Cardiac muscle cell (in vitro differentiated cells and primary cell): Measurements from ENCODE around the gene ABHD17C. TPM values are rescaled to one million over a fixed set of nuclear protein-coding genes. Genes with fewer than 3 reads are reported as not detected.

Source experiments
- DNase-seq, 2 donors: peaks; one replicate each; pipeline versions ENCODE4 v3.0.0 to v3.0.0-alpha.2; 2010 to 2017; ENCODE audit warnings: low read depth in 1 of 2, low spot score in 1 of 2
- H3K27ac ChIP-seq: fragments of 200-600 bp; sonication (generic); 2 replicates; pipeline ENCODE4 v1.5.1; 2016
- H3K27me3 ChIP-seq: fragments of 200-600 bp; sonication (generic); 2 replicates; pipeline ENCODE4 v1.6.0; 2016; ENCODE audit warnings: control low read depth
- H3K36me3 ChIP-seq: fragments of 200-600 bp; sonication (generic); 2 replicates; pipeline ENCODE4 v1.5.1; 2016; ENCODE audit warnings: control low read depth
- H3K4me1 ChIP-seq: fragments of 200-600 bp; sonication (generic); 2 replicates; pipeline ENCODE4 v1.8.1; 2017; ENCODE audit warnings: low read depth, mild to moderate bottlenecking, mixed run types
- H3K4me3 ChIP-seq: fragments of 200-600 bp; sonication (generic); 2 replicates; pipeline ENCODE4 v1.5.1; 2016; ENCODE audit warnings: mild to moderate bottlenecking
- H3K9me3 ChIP-seq: fragments of 200-600 bp; sonication (generic); 2 replicates; pipeline ENCODE4 v1.5.1; 2017; ENCODE audit warnings: low read depth, mild to moderate bottlenecking, control low read depth
- CTCF ChIP-seq: IDR thresholded peaks from 2 replicates; pipeline ENCODE4 v1.5.1; 2012; ENCODE audit warnings: low read depth, mild to moderate bottlenecking, low read length
- polyA plus RNA-seq: library from polyadenylated mRNA; unstranded; fragments of >200 nt; fragmentation: Nextera tagmentation; extraction: Ambion mirVana; gene quantifications from 2 replicates; pipeline ENCODE4 v1.2.1, GENCODE V29; 2016
- total RNA-seq: library from RNA; depleted of rRNA; stranded (reverse); fragments of >200 nt; gene quantifications from 2 replicates; pipeline ENCODE4 v1.2.3, GENCODE V29; 2016

Gene ABHD17C
- total and polyA plus RNA-seq, 2 experiments from 2014 or later = 1.7 to 6.0 TPM

DNA sequence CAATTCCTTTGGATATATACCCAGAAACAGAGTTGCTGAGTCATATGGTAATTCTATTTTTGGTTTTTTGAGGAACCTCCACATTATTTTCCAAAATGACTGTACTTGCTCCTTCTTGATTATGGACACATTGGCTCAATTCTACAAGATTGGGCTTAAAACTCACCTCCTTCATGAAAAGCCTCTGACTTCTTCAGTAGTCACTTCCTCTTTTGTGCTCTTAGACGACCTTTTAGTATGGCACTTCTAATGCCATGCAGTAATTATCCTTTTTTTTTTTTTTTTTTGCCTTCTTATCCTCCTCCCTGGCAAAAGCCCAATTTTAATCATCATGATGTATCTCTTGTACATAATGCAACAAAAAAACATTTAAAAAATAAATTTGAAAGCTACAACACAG is 33.0 kb upstream of the ABHD17C start:
- Histone ChIP-seq H3K27me3 (no peaks in the 10 kb centered on the region), H3K36me3 (no peaks in the 10 kb centered on the region), H3K4me1 (no peaks in the 10 kb centered on the region), H3K4me3 (no peak overlapping the region), H3K9me3 (no peaks in the 10 kb centered on the region), H3K27ac (no peak overlapping the region)
- no peak for TF ChIP-seq CTCF
- DNase-seq = no peak

DNA sequence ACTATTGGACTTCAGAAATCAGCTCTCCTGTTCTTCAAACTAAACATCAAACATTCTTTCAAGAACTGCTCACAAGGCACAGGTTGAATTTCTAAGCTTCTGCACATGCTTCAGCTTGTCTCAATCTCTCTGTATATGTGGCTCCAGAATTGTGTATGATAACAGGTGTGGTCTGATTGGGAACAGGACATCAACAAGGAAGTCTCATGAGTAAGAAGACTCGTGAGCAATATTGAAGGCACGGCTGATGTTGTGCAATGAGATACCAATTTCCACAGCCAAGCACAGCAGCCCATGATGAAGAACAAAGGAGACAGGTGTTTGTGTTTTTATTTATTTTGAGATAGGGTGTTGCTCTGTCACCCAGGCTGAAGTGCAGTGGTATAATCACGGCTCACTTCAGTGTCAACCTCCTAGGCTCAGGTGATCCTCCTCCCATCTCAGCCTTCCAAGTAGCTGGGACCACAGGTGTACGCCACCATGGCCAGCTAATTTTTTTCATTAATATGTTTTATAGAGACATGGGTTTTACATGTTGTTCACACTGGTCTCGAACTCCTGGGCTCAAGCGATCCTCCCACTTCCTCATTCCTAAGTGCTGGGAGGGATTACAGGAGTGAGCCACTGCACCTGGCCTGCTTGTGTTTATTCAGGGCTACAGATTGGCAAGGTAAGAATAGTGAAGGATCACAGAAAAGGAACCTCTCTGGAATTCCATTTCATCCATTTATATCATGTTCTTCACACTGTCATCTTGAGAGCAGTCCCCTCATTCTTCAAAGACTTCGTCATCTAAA is 32.2 kb upstream of the ABHD17C start:
- Histone ChIP-seq H3K4me3 (no peak overlapping the region), H3K4me1 (no peaks in the 10 kb centered on the region), H3K27ac (no peak overlapping the region), H3K9me3 (no peaks in the 10 kb centered on the region), H3K27me3 (peaks cover under 1% of the 10 kb centered on the region), H3K36me3 (no peaks in the 10 kb centered on the region)
- DNase-seq = no peak
- TF ChIP-seq CTCF = no peak

GRCh38 chr15:80665151-80665550 is 30.0 kb upstream of the ABHD17C start:
- Histone ChIP-seq H3K4me1 (no peaks in the 10 kb centered on the region), H3K9me3 (no peaks in the 10 kb centered on the region), H3K36me3 (no peaks in the 10 kb centered on the region), H3K27ac (no peak overlapping the region), H3K4me3 (no peak overlapping the region), H3K27me3 (peaks cover 2% of the 10 kb centered on the region)
- DNase-seq = no peak
- TF ChIP-seq CTCF = no peak

GRCh38 chr15:80667936-80668335 is 27.2 kb upstream of the ABHD17C start:
- Histone ChIP-seq H3K4me1 (no peaks in the 10 kb centered on the region), H3K4me3 (no peak overlapping the region), H3K36me3 (no peaks in the 10 kb centered on the region), H3K27ac (no peak overlapping the region), H3K27me3 (peaks cover 2% of the 10 kb centered on the region), H3K9me3 (no peaks in the 10 kb centered on the region)
- no peak for DNase-seq
- no peak for TF ChIP-seq CTCF

DNA sequence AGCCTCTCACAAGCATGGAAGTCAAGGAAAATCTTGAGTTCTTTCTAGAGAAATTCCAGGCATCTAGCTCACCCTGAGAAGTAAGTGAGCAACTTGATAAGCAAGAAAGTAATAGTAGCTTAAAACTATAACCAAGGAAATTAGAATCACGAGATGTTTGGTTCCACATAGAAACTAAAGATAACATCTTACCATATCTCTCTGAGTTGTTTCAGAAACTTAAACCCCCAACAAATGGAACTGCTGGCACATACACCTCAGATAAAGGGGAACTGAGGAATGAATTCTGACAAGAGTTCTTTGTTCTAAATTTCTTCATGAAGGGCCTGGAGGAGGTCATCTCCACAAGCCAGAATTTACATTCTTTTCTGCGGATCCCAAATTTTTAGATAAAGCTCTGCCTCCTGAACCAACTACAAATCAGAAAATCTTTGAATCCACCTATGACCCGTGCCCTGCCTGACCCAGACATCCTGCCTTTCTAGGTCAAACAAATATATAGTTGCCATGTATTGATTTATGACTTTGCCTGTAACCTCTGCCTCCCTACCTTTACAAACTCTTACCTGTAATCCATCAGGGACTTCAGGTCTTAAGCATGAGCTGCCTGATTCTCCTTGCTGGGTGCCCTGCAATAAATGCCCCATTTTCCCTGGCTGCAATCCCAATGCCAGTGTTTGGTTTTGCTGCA is 26.4 kb upstream of the ABHD17C start:
- DNase-seq = no peak
- TF ChIP-seq CTCF = no peak
- no peaks in the 10 kb centered on the region for H3K36me3 ChIP-seq
- no peaks in the 10 kb centered on the region for H3K4me1 ChIP-seq
- no peak overlapping the region for H3K27ac ChIP-seq
- no peaks in the 10 kb centered on the region for H3K9me3 ChIP-seq
- H3K27me3 ChIP-seq = peaks cover 2% of the 10 kb centered on the region
- H3K4me3 ChIP-seq = no peak overlapping the region
